ENCODE data around the gene ACOX3.

DNA sequence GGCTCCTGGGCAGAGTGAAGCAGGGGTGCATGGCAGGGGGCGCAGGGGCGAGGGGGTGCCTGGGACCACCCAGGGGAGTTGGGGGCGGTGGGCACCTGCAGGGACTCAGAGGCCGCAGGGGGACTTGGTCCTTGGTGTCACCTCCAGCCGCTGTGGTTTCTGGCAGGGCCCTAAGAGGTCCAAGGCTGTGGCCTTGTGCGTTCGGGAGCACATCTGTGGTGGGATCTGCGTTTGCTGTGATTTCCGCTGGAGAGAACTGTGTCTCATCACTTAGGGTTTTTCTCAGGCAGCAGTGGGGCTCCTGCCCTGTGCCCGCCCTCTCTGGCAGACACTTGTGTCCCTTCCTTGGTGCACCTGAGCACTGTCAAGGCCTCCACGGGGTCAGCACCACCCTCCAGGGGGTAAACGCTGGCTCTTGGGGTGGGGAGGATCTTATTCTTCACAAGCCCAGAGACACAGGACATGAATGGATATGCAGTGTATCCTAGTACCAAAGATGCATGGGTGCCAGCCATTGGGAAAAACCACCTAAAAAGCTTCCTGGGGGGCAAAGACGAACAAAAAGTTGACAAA, 66.5 kb downstream of the ACOX3 start:
- TF ChIP-seq, protein P1, sequence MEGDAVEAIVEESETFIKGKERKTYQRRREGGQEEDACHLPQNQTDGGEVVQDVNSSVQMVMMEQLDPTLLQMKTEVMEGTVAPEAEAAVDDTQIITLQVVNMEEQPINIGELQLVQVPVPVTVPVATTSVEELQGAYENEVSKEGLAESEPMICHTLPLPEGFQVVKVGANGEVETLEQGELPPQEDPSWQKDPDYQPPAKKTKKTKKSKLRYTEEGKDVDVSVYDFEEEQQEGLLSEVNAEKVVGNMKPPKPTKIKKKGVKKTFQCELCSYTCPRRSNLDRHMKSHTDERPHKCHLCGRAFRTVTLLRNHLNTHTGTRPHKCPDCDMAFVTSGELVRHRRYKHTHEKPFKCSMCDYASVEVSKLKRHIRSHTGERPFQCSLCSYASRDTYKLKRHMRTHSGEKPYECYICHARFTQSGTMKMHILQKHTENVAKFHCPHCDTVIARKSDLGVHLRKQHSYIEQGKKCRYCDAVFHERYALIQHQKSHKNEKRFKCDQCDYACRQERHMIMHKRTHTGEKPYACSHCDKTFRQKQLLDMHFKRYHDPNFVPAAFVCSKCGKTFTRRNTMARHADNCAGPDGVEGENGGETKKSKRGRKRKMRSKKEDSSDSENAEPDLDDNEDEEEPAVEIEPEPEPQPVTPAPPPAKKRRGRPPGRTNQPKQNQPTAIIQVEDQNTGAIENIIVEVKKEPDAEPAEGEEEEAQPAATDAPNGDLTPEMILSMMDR (conservative IDR thresholded peaks at IDR 0.05 in 1 of 2, IDR thresholded peaks at IDR 0.05 in 1 of 2; ENCODE audit: low read depth in 1 of 2, low read length in 2 of 2) = no peak
- TF ChIP-seq EZH2 (IDR thresholded peaks at IDR 0.05; ENCODE audit: low read length, missing control alignments) = no peak

Data from fibroblast of lung (primary cell).